ENCODE results near the gene PRKCH. TPM values are rescaled to one million over a fixed set of nuclear protein-coding genes. Genes with fewer than 3 reads are reported as not detected.

Gene PRKCH
- total RNA-seq, 1 experiment from 2014 or later = 5.2 TPM

DNA sequence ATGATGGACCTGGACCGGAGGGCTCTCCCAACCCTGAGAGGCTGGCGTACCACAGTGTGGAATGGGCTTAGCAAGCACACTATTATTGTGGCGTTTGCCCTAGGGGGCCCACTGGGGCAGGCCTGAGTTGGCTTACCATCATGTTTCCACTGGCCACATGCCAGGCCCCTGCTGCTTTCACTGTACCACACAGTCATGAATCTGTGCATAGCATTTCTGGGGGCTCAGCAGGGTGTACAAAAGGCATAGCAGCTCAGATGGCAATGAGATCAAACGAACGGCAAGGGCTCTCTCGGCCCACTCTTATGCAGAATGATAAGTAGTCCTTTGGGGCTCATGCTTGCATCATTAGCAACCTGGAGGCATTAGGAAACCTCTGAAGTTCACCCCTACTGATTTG lies 236.9 kb downstream of the PRKCH start:
- Mint-ChIP-seq H3K4me1 (peaks cover 35 to 38% of the 10 kb centered on the region in 2 experiments), H3K9me3 (no peaks in the 10 kb centered on the region; a peak in 1 of 5 replicates), H3K27me3 (ENCODE audit: low read depth) (peaks cover 8% of the 10 kb centered on the region), H3K27ac (no peak overlapping the region; a peak in 1 of 7 replicates), H3K36me3 (ENCODE audit: insufficient read depth in 1 of 3, low read depth in 3 of 3) (peaks cover 0 to 5% (median 0%) of the 10 kb centered on the region in 3 experiments; a peak in 2 of 7 replicates), H3K4me3 (no peak overlapping the region)
- H2BK20ac ChIP-seq (ENCODE audit: low read depth, low read length, poor library complexity, severe bottlenecking) = no peak overlapping the region
- no peak overlapping the region for H3K23ac ChIP-seq (ENCODE audit: insufficient read length, low read depth, low read length)
- H3K56ac ChIP-seq (ENCODE audit: insufficient read length, low read depth, low read length) = no peak overlapping the region
- WGBS (ENCODE audit: extremely low coverage, insufficient read length, low lambda C conversion rate) = no CpG with 5 or more reads among the region's 6 CpGs
- no peaks in the 10 kb centered on the region for H4K20me1 ChIP-seq (ENCODE audit: control insufficient read depth, insufficient read depth, insufficient read length)
- no peak overlapping the region for H2AK5ac ChIP-seq (ENCODE audit: insufficient read length, low read length)
- H4K8ac ChIP-seq (replicated peaks; ENCODE audit: insufficient read length, low read depth, low read length) = no peak overlapping the region
- H3K27ac ChIP-seq (ENCODE audit: insufficient read length, low read depth, low read length) = no peak overlapping the region
- H3K9ac ChIP-seq (ENCODE audit: extremely low read depth, insufficient read length, low read length) = no peak overlapping the region
- no peak for DNase-seq
- no peak overlapping the region for H2BK5ac ChIP-seq (ENCODE audit: insufficient read length, low read length)
- H3K4me2 ChIP-seq (ENCODE audit: insufficient read depth, insufficient read length, low read length) = no peak overlapping the region
- H4K91ac ChIP-seq (ENCODE audit: insufficient read length, low read depth, low read length) = no peak overlapping the region
- H3K9me3 ChIP-seq (ENCODE audit: control insufficient read depth, low read depth, low read length) = no peaks in the 10 kb centered on the region
- no peaks in the 10 kb centered on the region for H3K79me1 ChIP-seq (ENCODE audit: insufficient read depth, low read depth, low read length, poor library complexity, severe bottlenecking)
- no peak overlapping the region for H3K4ac ChIP-seq (ENCODE audit: low read depth, low read length)
- H3K18ac ChIP-seq (ENCODE audit: insufficient read length, low read depth, low read length) = no peak overlapping the region
- no peak overlapping the region for H2BK15ac ChIP-seq (ENCODE audit: low read depth, low read length)
- no peak overlapping the region for H2BK12ac ChIP-seq (ENCODE audit: insufficient read length, low read depth, low read length)
- H3K79me2 ChIP-seq (ENCODE audit: insufficient read depth, low read length) = no peaks in the 10 kb centered on the region
- no peak overlapping the region for H3T11ph ChIP-seq (ENCODE audit: low read length)
- no peak overlapping the region for H4K5ac ChIP-seq (ENCODE audit: insufficient read length, low read depth, low read length)
- H2BK120ac ChIP-seq (ENCODE audit: low read depth, low read length, poor library complexity, severe bottlenecking) = no peak overlapping the region
- H3K23me2 ChIP-seq (ENCODE audit: insufficient read length, low read depth, low read length, poor library complexity, severe bottlenecking) = no peaks in the 10 kb centered on the region
- no peak overlapping the region for H2AFZ ChIP-seq (ENCODE audit: low read length)
- H3K4me1 ChIP-seq (ENCODE audit: insufficient read depth, low read length) = peaks cover 4% of the 10 kb centered on the region; the same call in 1 of the 2 replicates
- H3K14ac ChIP-seq (ENCODE audit: insufficient read depth, low read length) = no peak overlapping the region
- no peaks in the 10 kb centered on the region; the same call in 1 of the 2 replicates for H3K27me3 ChIP-seq (ENCODE audit: insufficient read depth, low read length)
- TF ChIP-seq, protein P1, sequence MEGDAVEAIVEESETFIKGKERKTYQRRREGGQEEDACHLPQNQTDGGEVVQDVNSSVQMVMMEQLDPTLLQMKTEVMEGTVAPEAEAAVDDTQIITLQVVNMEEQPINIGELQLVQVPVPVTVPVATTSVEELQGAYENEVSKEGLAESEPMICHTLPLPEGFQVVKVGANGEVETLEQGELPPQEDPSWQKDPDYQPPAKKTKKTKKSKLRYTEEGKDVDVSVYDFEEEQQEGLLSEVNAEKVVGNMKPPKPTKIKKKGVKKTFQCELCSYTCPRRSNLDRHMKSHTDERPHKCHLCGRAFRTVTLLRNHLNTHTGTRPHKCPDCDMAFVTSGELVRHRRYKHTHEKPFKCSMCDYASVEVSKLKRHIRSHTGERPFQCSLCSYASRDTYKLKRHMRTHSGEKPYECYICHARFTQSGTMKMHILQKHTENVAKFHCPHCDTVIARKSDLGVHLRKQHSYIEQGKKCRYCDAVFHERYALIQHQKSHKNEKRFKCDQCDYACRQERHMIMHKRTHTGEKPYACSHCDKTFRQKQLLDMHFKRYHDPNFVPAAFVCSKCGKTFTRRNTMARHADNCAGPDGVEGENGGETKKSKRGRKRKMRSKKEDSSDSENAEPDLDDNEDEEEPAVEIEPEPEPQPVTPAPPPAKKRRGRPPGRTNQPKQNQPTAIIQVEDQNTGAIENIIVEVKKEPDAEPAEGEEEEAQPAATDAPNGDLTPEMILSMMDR (conservative IDR thresholded peaks at IDR 0.05) = no peak
